Epithelial cell of proximal tubule (primary cell): ENCODE measurements around the gene SETBP1. TPM values are rescaled to one million over a fixed set of nuclear protein-coding genes. Genes with fewer than 3 reads are reported as not detected.

ENCODE experiments used
- DNase-seq: peaks from one replicate; pipeline ENCODE4 v3.0.0-alpha.2; 2011; ENCODE audit warnings: low read depth
- H3K4me3 ChIP-seq: 2 replicates; pipeline ENCODE4 v1.5.1; 2011; ENCODE audit warnings: low read depth, mild to moderate bottlenecking, low read length
- total RNA-seq: library from RNA; depleted of rRNA; stranded (reverse); fragments of >200 nt; gene quantifications from 2 replicates; pipeline ENCODE4 v1.2.3, GENCODE V29; 2015
- TF ChIP-seq, protein P1 (sequence below): conservative IDR thresholded peaks from 2 replicates; pipeline ENCODE4 v1.5.1; 2012; ENCODE audit warnings: low read depth, mild to moderate bottlenecking, low read length

The SETBP1 gene
- total RNA-seq, 1 donor from 2014 or later: 2.4 TPM

DNA sequence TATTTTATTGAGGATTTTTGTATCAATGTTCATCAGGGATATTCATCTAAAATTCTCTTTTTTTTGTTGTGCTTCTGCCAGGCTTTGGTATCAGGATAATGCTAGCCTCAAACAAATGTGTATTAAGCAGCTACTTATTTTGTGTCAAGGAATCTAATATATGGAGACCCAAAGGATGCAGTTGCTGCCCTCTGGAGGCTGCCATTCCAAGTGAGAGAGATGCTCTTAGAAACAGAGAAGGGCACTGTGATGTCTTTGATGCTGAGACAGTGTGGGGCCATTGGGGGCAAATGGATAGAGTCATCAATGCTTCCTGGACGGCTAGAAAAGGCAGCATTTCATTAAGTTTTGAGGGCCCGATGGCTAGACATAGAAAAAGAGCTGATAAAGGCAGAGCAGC is 292.6 kb downstream of the SETBP1 start:
- TF ChIP-seq, protein P1, sequence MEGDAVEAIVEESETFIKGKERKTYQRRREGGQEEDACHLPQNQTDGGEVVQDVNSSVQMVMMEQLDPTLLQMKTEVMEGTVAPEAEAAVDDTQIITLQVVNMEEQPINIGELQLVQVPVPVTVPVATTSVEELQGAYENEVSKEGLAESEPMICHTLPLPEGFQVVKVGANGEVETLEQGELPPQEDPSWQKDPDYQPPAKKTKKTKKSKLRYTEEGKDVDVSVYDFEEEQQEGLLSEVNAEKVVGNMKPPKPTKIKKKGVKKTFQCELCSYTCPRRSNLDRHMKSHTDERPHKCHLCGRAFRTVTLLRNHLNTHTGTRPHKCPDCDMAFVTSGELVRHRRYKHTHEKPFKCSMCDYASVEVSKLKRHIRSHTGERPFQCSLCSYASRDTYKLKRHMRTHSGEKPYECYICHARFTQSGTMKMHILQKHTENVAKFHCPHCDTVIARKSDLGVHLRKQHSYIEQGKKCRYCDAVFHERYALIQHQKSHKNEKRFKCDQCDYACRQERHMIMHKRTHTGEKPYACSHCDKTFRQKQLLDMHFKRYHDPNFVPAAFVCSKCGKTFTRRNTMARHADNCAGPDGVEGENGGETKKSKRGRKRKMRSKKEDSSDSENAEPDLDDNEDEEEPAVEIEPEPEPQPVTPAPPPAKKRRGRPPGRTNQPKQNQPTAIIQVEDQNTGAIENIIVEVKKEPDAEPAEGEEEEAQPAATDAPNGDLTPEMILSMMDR: peak; percentile 33
- no peak overlapping the region for H3K4me3 ChIP-seq
- DNase-seq: no peak

DNA sequence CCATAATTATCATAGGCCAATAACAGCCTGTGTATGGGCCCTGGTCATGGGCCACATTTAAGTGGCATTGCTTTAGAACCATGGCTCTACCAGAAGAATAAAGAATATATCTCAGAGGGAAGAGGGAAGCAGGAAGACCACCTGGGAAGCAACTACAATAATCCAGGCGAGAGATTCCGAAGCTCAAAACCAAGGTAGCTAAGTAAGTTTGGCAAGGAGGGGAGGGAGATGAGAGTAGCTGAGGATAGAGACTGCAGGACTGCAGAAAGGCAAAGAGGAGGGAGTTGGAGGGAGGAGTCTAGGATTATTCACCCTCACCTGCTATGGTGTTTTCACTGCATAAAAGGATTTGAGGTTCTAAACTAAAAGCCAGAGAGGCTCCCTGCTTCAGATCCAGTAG is 293.5 kb downstream of the SETBP1 start:
- no peak for DNase-seq
- H3K4me3 ChIP-seq: no peak overlapping the region
- TF ChIP-seq, protein P1: no peak

DNA sequence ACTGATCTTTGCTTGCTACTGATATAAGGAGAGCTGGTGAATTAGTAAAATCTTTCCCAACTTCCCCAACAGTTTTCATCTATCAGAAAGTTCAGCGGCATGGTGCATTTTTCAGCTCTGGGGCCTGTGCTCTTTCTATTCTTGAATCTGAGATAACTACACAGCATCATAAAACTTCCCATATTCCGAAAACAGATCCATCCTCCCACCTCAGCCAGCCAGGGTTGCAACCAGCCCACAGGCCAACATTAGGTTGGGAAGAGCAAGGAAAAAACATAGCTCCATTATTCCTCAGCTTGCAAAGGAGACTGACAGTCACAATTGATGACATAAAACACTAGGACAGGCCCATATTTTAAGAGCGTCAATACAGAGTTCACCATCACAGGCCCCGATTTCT is 297.2 kb downstream of the SETBP1 start:
- TF ChIP-seq, protein P1: no peak

DNA sequence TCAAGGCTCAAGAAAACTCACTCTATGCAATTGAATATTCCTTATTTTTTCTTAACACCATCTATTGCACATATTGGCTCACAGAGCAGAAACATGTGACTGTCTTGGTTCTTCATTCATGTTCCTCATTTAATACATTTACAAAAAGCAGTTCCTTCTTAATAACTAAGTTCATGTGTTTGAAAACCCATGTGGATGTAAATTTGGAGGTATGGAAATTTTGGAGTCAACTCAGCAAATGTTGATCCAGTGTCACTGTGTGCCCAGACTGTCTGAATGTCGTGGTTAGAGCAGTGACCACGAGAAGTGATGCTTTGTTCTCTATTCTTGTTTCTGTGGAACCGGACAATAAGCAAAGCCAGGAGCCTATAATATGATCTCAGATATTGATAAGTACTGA is 299.1 kb downstream of the SETBP1 start:
- DNase-seq: no peak
- no peak overlapping the region for H3K4me3 ChIP-seq
- TF ChIP-seq, protein P1: no peak

More for the DNA sequence above, 297.2 kb downstream of the SETBP1 start:
- DNase-seq: no peak
- H3K4me3 ChIP-seq: no peak overlapping the region

DNA sequence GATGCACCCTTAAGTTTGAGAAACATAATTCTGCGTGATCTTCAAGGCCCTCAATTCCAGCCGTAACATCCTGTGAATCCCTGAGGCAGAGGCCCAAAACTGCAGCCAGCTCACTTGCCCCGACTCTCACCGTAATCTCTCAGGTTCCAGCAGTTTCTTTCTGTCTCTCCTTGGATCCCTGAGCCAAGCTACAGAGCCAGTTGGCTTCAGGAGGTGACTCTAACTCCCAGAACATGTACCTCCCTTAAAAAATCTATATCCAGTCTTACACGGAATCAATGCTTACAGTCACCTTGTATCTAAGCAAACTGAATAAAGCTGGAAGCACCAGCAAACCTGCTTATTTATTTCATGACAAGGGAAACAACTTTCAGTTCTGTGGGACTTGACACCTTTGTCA is 300.4 kb downstream of the SETBP1 start:
- no peak for DNase-seq
- H3K4me3 ChIP-seq: no peak overlapping the region
- TF ChIP-seq, protein P1: no peak

DNA sequence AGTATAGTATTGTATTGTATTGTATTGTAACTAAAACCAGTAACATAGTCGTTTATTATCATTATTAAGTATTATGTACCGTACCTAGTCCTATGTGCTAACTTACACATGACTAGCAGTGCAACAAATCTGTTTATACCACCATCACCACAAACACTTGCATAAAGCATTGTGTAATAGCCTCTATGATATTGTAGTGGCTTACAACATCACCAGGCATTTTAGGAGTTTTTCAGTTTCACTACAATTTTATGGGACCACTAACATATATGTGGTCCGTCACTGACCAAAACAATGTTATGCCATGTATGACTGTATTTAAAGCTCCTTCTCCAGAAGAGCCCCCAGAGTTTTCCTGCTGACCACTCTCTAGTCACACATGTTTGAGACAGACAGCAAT is 306.2 kb downstream of the SETBP1 start:
- TF ChIP-seq, protein P1: no peak
- no peak overlapping the region for H3K4me3 ChIP-seq
- DNase-seq: no peak

DNA sequence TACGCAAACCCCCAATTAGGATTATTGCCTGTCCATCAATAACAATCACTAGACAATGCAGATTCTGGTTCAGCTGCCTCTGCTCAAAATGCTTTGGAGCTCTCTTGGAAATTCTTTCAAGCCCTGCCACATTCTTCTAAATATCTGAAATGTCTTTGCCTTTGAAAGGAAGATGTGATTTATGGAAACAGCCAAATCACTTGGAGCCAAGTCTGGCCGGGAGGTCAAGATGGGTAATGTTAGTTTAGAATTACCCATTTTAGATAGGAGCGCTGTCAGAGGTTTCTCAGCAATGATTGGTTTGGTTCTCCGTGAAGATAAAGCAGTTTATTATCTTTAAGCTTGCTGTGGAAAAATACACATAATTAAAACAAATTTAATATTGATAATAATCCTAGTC is 306.7 kb downstream of the SETBP1 start:
- no peak overlapping the region for H3K4me3 ChIP-seq
- TF ChIP-seq, protein P1: no peak
- no peak for DNase-seq
